Keratinocyte (primary cell): Measurements from ENCODE around the gene KCNJ14. TPM values are rescaled to one million over a fixed set of nuclear protein-coding genes. Genes with fewer than 3 reads are reported as not detected.

Source experiments
- DNase-seq: peaks from one replicate; pipeline ENCODE4 v3.0.0-alpha.2; 2011; ENCODE audit warnings: low read depth, missing footprints, low spot score
- FAIRE-seq: peaks from 2 replicates; lab custom pipeline; 2011; peaks lifted over from hg19 to GRCh38; lab: Jason Lieb, UNC
- H2AFZ ChIP-seq: 2 replicates; pipeline ENCODE4 v1.6.0; 2012; ENCODE audit warnings: low read length, control low read depth, inconsistent platforms; ENCODE audit not compliant: control insufficient read depth
- H3K27ac ChIP-seq: 2 replicates; pipeline ENCODE4 v1.5.1; 2011; ENCODE audit warnings: low read length; ENCODE audit not compliant: control insufficient read depth, insufficient read depth
- H3K27me3 ChIP-seq: 3 replicates; pipeline ENCODE4 v1.6.0; 2011; ENCODE audit warnings: low read length; ENCODE audit not compliant: control insufficient read depth, insufficient read depth; ENCODE audit errors: extremely low read depth
- H3K36me3 ChIP-seq, 2 experiments: 2 replicates in 1 of 2; 3 replicates in 1 of 2; pipeline ENCODE4 v1.5.1; 2011; ENCODE audit warnings: low read length in 2 of 2, mild to moderate bottlenecking in 1 of 2; ENCODE audit not compliant: control insufficient read depth in 2 of 2, insufficient read depth in 2 of 2; ENCODE audit errors: extremely low read depth in 1 of 2
- H3K4me1 ChIP-seq: 3 replicates; pipeline ENCODE4 v1.5.1; 2011; ENCODE audit warnings: low read length; ENCODE audit not compliant: control insufficient read depth, insufficient read depth; ENCODE audit errors: extremely low read depth
- H3K4me2 ChIP-seq: 3 replicates; pipeline ENCODE4 v1.6.0; 2011; ENCODE audit warnings: low read depth, low read length; ENCODE audit not compliant: control insufficient read depth, insufficient read depth; ENCODE audit errors: extremely low read depth
- H3K4me3 ChIP-seq, 3 experiments: fragments of 200-600 bp in 1 of 3; sonication (generic) in 1 of 3; 2 replicates in 2 of 3; 3 replicates in 1 of 3; pipeline ENCODE4 v1.5.1; 2011 to 2016; ENCODE audit warnings: low read length in 3 of 3, mild to moderate bottlenecking in 3 of 3, control low read depth in 2 of 3, inconsistent platforms in 1 of 3, low read depth in 1 of 3, mixed read lengths in 1 of 3, mixed run types in 1 of 3, moderate library complexity in 1 of 3; ENCODE audit not compliant: control insufficient read depth in 2 of 3, insufficient read depth in 2 of 3; ENCODE audit errors: extremely low read depth in 1 of 3
- H3K79me2 ChIP-seq: 2 replicates; pipeline ENCODE4 v1.6.0; 2012; ENCODE audit warnings: low read length; ENCODE audit not compliant: control insufficient read depth, insufficient read depth
- H3K9ac ChIP-seq: 3 replicates; pipeline ENCODE4 v1.6.0; 2011; ENCODE audit warnings: low read length; ENCODE audit not compliant: control insufficient read depth, insufficient read depth; ENCODE audit errors: extremely low read depth
- H3K9me1 ChIP-seq: 3 replicates; pipeline ENCODE4 v1.6.0; 2011; ENCODE audit warnings: low read length; ENCODE audit not compliant: control insufficient read depth, insufficient read depth; ENCODE audit errors: extremely low read depth
- H3K9me3 ChIP-seq: 2 replicates; pipeline ENCODE4 v1.5.1; 2012; ENCODE audit warnings: low read depth, low read length; ENCODE audit not compliant: control insufficient read depth
- H4K20me1 ChIP-seq: 3 replicates; pipeline ENCODE4 v1.6.0; 2011; ENCODE audit warnings: low read length; ENCODE audit not compliant: control insufficient read depth, insufficient read depth; ENCODE audit errors: extremely low read depth
- EZH2 ChIP-seq: IDR thresholded peaks from one replicate; pipeline ENCODE4 v1.6.1; 2012; ENCODE audit warnings: inconsistent platforms, mild to moderate bottlenecking, low read length, moderate library complexity
- dilution Hi-C: fragments of 300-500 bp; cut with MboI; formaldehyde crosslinking; loops from one replicate; pipeline ENCODE4 v1.7.0; 2020; ENCODE audit warnings: low sequenced_read_pairs; ENCODE audit not compliant: extremely low pct_ligation_motif_present
- polyA plus RNA-seq, 5 experiments: library from polyadenylated mRNA; depleted of rRNA in 3 of 5; stranded (reverse) in 3 of 5; stranded (forward) in 1 of 5; unstranded in 1 of 5; fragments of >200 nt; gene quantifications; 1 replicate in 1 of 5; 2 replicates in 3 of 5; 3 replicates in 1 of 5; pipeline versions ENCODE4 v1.2.1 to v1.2.3, GENCODE V29; 2011 to 2012; ENCODE audit warnings: missing spikeins in 2 of 5, low read depth in 1 of 5, low replicate concordance in 1 of 5
- TF ChIP-seq, protein P1 (sequence below), 3 experiments: IDR thresholded peaks in 1 of 3; conservative IDR thresholded peaks in 1 of 3; optimal IDR thresholded peaks in 1 of 3; 2 replicates in 2 of 3; 3 replicates in 1 of 3; pipeline versions ENCODE3 to v1.5.1; 2011; ENCODE audit warnings: low read length in 3 of 3, mild to moderate bottlenecking in 3 of 3, moderate library complexity in 2 of 3, control low read depth in 1 of 3, inconsistent platforms in 1 of 3; ENCODE audit not compliant: insufficient read depth in 2 of 3; ENCODE audit errors: extremely low read depth in 1 of 3

Gene KCNJ14
- polyA plus RNA-seq, 1 donor (not counting 4 experiments of a cell fraction or from before 2014, with no cell fraction given): 0.39 TPM

DNA sequence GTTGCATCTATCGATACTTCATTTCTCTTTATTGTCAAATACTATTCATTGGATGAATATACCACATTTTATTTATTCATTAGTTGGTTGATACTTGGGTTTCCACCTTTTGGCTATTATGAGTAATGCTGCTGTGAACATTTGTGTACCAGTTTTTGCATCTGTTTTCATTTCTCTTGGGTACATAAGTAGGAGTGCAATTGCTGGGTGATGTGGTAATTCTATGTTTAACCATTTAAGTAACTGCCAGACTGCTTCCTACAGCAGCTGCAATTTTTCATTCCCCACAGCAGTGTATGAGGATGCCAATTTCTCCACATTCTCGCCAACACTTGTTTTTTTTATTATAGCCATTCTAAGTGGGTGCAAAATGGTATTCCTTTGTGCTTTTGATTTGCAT is 2.6 kb downstream of the KCNJ14 start:
- H3K4me1 ChIP-seq: no peaks in the 10 kb centered on the region
- no peaks in the 10 kb centered on the region for H3K27me3 ChIP-seq
- dilution Hi-C loops: no loop called here
- DNase-seq (no peak), FAIRE-seq (no peak)
- H3K9me1 ChIP-seq: no peaks in the 10 kb centered on the region
- no peak overlapping the region for H3K27ac ChIP-seq
- no peak overlapping the region for H3K9ac ChIP-seq
- no peak overlapping the region for H3K4me2 ChIP-seq
- no peaks in the 10 kb centered on the region for H3K9me3 ChIP-seq
- H2AFZ ChIP-seq: no peak overlapping the region
- H3K79me2 ChIP-seq: peaks cover 12% of the 10 kb centered on the region
- peaks cover 20 to 24% of the 10 kb centered on the region in 2 experiments for H3K36me3 ChIP-seq
- H4K20me1 ChIP-seq: no peaks in the 10 kb centered on the region
- TF ChIP-seq, protein P1, sequence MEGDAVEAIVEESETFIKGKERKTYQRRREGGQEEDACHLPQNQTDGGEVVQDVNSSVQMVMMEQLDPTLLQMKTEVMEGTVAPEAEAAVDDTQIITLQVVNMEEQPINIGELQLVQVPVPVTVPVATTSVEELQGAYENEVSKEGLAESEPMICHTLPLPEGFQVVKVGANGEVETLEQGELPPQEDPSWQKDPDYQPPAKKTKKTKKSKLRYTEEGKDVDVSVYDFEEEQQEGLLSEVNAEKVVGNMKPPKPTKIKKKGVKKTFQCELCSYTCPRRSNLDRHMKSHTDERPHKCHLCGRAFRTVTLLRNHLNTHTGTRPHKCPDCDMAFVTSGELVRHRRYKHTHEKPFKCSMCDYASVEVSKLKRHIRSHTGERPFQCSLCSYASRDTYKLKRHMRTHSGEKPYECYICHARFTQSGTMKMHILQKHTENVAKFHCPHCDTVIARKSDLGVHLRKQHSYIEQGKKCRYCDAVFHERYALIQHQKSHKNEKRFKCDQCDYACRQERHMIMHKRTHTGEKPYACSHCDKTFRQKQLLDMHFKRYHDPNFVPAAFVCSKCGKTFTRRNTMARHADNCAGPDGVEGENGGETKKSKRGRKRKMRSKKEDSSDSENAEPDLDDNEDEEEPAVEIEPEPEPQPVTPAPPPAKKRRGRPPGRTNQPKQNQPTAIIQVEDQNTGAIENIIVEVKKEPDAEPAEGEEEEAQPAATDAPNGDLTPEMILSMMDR (optimal IDR thresholded peaks at IDR 0.05 in 1 of 3, IDR thresholded peaks at IDR 0.05 in 1 of 3, conservative IDR thresholded peaks at IDR 0.05 in 1 of 3; ENCODE audit: extremely low read depth in 1 of 3, insufficient read depth in 2 of 3, low read length in 3 of 3): no peak
- TF ChIP-seq EZH2: no peak
- no peak overlapping the region for H3K4me3 ChIP-seq

DNA sequence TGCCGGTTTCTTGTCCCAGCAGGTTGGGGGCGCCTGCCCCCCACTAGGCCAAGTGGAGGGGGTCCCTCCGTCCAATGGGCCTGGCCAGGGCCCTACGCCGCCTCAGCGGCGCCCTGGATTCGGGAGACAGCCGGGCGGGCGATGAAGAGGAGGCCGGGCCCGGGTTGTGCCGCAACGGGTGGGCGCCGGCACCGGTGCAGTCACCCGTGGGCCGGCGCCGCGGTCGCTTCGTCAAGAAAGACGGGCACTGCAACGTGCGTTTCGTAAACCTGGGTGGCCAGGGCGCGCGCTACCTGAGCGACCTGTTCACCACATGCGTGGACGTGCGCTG is 6.2 kb downstream of the KCNJ14 start:
- dilution Hi-C loops: no loop called here
- Histone ChIP-seq H3K4me1 (no peaks in the 10 kb centered on the region), H3K9me3 (no peaks in the 10 kb centered on the region), H3K36me3 (peaks cover 4 to 5% of the 10 kb centered on the region in 2 experiments), H3K27ac (no peak overlapping the region), H3K79me2 (no peaks in the 10 kb centered on the region), H4K20me1 (no peaks in the 10 kb centered on the region), H3K4me3 (no peak overlapping the region), H3K9ac (no peak overlapping the region), H3K9me1 (no peaks in the 10 kb centered on the region), H3K27me3 (no peaks in the 10 kb centered on the region), H2AFZ (no peak overlapping the region), H3K4me2 (no peak overlapping the region)
- no peak for DNase-seq
- FAIRE-seq: no peak
- no peak for TF ChIP-seq EZH2
- TF ChIP-seq, protein P1 (optimal IDR thresholded peaks at IDR 0.05 in 1 of 3, IDR thresholded peaks at IDR 0.05 in 1 of 3, conservative IDR thresholded peaks at IDR 0.05 in 1 of 3; ENCODE audit: extremely low read depth in 1 of 3, insufficient read depth in 2 of 3, low read length in 3 of 3): no peak
